ENCODE results near the gene ADO.

DNA sequence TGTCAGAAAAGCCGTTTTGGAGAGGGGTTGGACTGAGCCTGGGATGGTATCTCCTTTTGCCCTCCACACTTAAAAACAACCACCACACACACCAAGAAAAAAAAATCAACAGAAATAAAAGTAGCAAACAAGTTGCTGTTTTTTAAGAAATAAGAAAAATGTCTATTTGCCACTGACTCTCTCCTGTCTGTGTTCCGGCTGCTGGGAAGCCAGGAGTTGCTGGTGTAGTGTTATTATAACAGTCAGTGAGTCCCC, 11.5 kb downstream of the ADO start:
- TF ChIP-seq, protein P1, sequence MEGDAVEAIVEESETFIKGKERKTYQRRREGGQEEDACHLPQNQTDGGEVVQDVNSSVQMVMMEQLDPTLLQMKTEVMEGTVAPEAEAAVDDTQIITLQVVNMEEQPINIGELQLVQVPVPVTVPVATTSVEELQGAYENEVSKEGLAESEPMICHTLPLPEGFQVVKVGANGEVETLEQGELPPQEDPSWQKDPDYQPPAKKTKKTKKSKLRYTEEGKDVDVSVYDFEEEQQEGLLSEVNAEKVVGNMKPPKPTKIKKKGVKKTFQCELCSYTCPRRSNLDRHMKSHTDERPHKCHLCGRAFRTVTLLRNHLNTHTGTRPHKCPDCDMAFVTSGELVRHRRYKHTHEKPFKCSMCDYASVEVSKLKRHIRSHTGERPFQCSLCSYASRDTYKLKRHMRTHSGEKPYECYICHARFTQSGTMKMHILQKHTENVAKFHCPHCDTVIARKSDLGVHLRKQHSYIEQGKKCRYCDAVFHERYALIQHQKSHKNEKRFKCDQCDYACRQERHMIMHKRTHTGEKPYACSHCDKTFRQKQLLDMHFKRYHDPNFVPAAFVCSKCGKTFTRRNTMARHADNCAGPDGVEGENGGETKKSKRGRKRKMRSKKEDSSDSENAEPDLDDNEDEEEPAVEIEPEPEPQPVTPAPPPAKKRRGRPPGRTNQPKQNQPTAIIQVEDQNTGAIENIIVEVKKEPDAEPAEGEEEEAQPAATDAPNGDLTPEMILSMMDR (IDR thresholded peaks at IDR 0.05; ENCODE audit: insufficient read depth, low read depth, low read length): no peak
- TF ChIP-seq EZH2 (IDR thresholded peaks at IDR 0.05; ENCODE audit: insufficient read depth, low read length): no peak

Data from astrocyte (in vitro differentiated cells and primary cell).